Activated CD4-positive, alpha-beta T cell treated with anti-CD3 and anti-CD28 coated beads for 1 hour (primary cell): Measurements from ENCODE around the gene PIM3.
"Not testable (repeated sequence)": the region's sequence is repeated elsewhere in the genome, so short reads cannot be mapped to it uniquely, and the experiment has no call there.

Experiments
- DNase-seq: peaks from one replicate; pipeline ENCODE4 v3.0.0-alpha.2; 2020

Gene PIM3

GRCh38 chr22:49943771-49944398 lies 16.7 kb upstream of the PIM3 start:
- DNase-seq: no peak

- DNase-seq: no peak
Observed at GRCh38 chr22:49944399-49944891, 16.1 kb upstream of the PIM3 start.

GRCh38 chr22:49945042-49945794 lies 15.4 kb upstream of the PIM3 start:
- not testable (repeated sequence) for DNase-seq

GRCh38 chr22:49946612-49947295 lies 13.8 kb upstream of the PIM3 start:
- no peak for DNase-seq

GRCh38 chr22:49947296-49947622 lies 13.3 kb upstream of the PIM3 start:
- DNase-seq: no peak

GRCh38 chr22:49948116-49948957 lies 12.2 kb upstream of the PIM3 start:
- DNase-seq: no peak

GRCh38 chr22:49948958-49949913 lies 11.3 kb upstream of the PIM3 start:
- DNase-seq: no peak

- no peak for DNase-seq
Observed at GRCh38 chr22:49949914-49950292, 10.7 kb upstream of the PIM3 start.

- no peak for DNase-seq
Observed at GRCh38 chr22:49950396-49950994, 10.1 kb upstream of the PIM3 start.

GRCh38 chr22:49951000-49951677 lies 9.4 kb upstream of the PIM3 start:
- DNase-seq: no peak

GRCh38 chr22:49951678-49951985 lies 8.9 kb upstream of the PIM3 start:
- no peak for DNase-seq

GRCh38 chr22:49951986-49952896 lies 8.3 kb upstream of the PIM3 start:
- no peak for DNase-seq

- no peak for DNase-seq
Observed at GRCh38 chr22:49953027-49953679, 7.4 kb upstream of the PIM3 start.

- no peak for DNase-seq
Observed at GRCh38 chr22:49953680-49954344, 6.8 kb upstream of the PIM3 start.

GRCh38 chr22:49954354-49954753 lies 6.2 kb upstream of the PIM3 start:
- DNase-seq: no peak

GRCh38 chr22:49954991-49955580 lies 5.5 kb upstream of the PIM3 start:
- no peak for DNase-seq

- DNase-seq: no peak
Observed at GRCh38 chr22:49955581-49956417, 4.8 kb upstream of the PIM3 start.

- no peak for DNase-seq
Observed at GRCh38 chr22:49956418-49956770, 4.2 kb upstream of the PIM3 start.
